Testis (tissue), 3 donors: ENCODE data around the gene ANO6. TPM values are rescaled to one million over a fixed set of nuclear protein-coding genes. Genes with fewer than 3 reads are reported as not detected.

Source experiments
- DNase-seq: peaks from one replicate; pipeline ENCODE4 v3.0.0-alpha.2; 2019
- H3K27ac ChIP-seq, 2 donors: fragments of 200-600 bp; sonication (generic); one replicate each; pipeline ENCODE4 v1.5.1; 2019
- H3K27me3 ChIP-seq: fragments of 200-600 bp; sonication (generic); one replicate; pipeline ENCODE4 v1.5.1; 2019
- H3K36me3 ChIP-seq: fragments of 200-600 bp; sonication (generic); one replicate; pipeline ENCODE4 v1.5.1; 2017; ENCODE audit warnings: low read depth; ENCODE audit errors: missing control alignments
- H3K4me1 ChIP-seq: fragments of 200-600 bp; sonication (generic); one replicate; pipeline ENCODE4 v1.5.1; 2019
- H3K4me3 ChIP-seq, 2 donors: fragments of 200-600 bp; sonication (generic); one replicate each; pipeline ENCODE4 v1.5.1; 2017 to 2019
- H3K9me3 ChIP-seq: fragments of 200-600 bp; sonication (generic); one replicate; pipeline ENCODE4 v1.5.1; 2017
- POLR2A ChIP-seq: fragments of 450-650 bp; IDR thresholded peaks from one replicate; pipeline ENCODE4 v1.6.1; 2017; ENCODE audit warnings: antibody characterized with exemption, mild to moderate bottlenecking, moderate library complexity
- WGBS, 2 donors: methylation state at CpG; one replicate each; pipeline ENCODE4 v1.1.5; 2018; 5-methylcytosine and 5-hydroxymethylcytosine counted together
- intact Hi-C: fragments of 100-400 bp; cut with DNase I; formaldehyde crosslinking; loops from one replicate; pipeline ENCODE4 v1.15.1; 2023; ENCODE audit warnings: low total_unique reads
- polyA plus RNA-seq: library from polyadenylated mRNA; stranded (reverse); fragments of 350-450 nt; fragmentation: Illumina TruSeq; extraction: RNeasy Lipid Tissue Mini Kit (QIAGEN cat#74804); gene quantifications from one replicate; pipeline ENCODE4 v1.2.3, GENCODE V29; 2014; ENCODE audit warnings: low read depth, low replicate concordance; ENCODE audit not compliant: insufficient read depth
- total RNA-seq, 2 donors: library from RNA; depleted of rRNA; stranded (reverse); fragments of >200 nt; gene quantifications; one replicate each; pipeline ENCODE4 v1.2.3, GENCODE V29; 2016
- TF ChIP-seq, protein P1 (sequence below), 3 experiments: fragments of 450-650 bp in 2 of 3; fragments of 200-600 bp in 1 of 3; sonication (generic) in 1 of 3; IDR thresholded peaks; one replicate each; pipeline ENCODE4 v1.5.1; 2016 to 2019; ENCODE audit warnings: antibody characterized with exemption in 3 of 3, mild to moderate bottlenecking in 2 of 3, moderate library complexity in 1 of 3

Gene ANO6
- total and polyA plus RNA-seq, 3 donors from 2014 or later, result 33.1 to 75.7 (median 58.0) TPM

DNA sequence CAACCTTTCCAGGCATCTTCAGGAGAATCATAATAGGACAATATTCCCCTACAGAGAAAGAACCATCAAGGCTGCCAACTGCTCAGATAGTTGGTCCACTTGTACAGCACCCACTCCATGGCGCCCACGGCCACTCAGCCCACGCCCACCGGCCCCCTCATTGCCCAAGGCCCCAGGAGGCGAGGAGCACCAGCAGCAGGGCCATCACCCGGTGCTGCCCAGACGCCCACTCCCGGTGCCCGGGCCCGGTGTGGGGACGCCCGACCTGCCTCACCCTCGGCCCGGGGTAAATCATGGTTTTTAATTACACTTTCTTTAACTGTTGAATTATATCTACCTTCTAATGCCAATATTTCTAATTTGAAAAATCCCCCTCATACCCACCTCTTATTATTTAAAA, 41.3 kb upstream of the ANO6 start:
- Histone ChIP-seq H3K27ac (no peak overlapping the region), H3K27me3 (no peaks in the 10 kb centered on the region), H3K4me3 (no peak overlapping the region), H3K9me3 (no peaks in the 10 kb centered on the region), H3K4me1 (no peaks in the 10 kb centered on the region), H3K36me3 (no peaks in the 10 kb centered on the region)
- 96 to 98% methylated on average over 13 to 14 of the region's 14 CpGs for WGBS, 2 donors
- no peak for DNase-seq
- no peak for TF ChIP-seq POLR2A
- TF ChIP-seq, protein P1, sequence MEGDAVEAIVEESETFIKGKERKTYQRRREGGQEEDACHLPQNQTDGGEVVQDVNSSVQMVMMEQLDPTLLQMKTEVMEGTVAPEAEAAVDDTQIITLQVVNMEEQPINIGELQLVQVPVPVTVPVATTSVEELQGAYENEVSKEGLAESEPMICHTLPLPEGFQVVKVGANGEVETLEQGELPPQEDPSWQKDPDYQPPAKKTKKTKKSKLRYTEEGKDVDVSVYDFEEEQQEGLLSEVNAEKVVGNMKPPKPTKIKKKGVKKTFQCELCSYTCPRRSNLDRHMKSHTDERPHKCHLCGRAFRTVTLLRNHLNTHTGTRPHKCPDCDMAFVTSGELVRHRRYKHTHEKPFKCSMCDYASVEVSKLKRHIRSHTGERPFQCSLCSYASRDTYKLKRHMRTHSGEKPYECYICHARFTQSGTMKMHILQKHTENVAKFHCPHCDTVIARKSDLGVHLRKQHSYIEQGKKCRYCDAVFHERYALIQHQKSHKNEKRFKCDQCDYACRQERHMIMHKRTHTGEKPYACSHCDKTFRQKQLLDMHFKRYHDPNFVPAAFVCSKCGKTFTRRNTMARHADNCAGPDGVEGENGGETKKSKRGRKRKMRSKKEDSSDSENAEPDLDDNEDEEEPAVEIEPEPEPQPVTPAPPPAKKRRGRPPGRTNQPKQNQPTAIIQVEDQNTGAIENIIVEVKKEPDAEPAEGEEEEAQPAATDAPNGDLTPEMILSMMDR (IDR thresholded peaks at IDR 0.05), result no peak
- intact Hi-C loops, result no loop called here

DNA sequence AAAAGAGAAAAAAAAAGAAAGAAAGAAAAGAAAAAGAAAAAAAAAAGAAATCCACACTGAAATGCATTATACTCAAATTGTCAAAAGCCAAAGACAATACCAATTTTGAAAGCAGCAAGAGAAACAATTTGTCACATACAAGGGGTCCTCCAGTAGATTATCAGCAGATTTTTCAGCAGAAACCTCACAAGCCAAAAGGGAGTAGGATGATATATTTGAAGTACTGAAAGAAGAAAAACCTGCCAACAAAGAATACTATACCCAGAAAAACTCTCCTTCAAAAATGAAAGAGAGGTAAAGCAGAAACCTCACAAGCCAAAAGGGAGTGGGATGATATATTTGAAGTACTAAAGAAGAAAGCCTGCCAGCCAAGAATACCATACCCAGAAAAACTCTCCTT, 37.1 kb upstream of the ANO6 start:
- no peaks in the 10 kb centered on the region for H3K27me3 ChIP-seq
- no peak overlapping the region for H3K4me3 ChIP-seq
- no peaks in the 10 kb centered on the region for H3K36me3 ChIP-seq
- no peak for DNase-seq
- H3K4me1 ChIP-seq, result no peaks in the 10 kb centered on the region
- H3K9me3 ChIP-seq, result no peaks in the 10 kb centered on the region
- H3K27ac ChIP-seq, result no peak overlapping the region
- intact Hi-C loops, result no loop called here
- no peak for TF ChIP-seq POLR2A
- TF ChIP-seq, protein P1 (IDR thresholded peaks at IDR 0.05), result no peak

DNA sequence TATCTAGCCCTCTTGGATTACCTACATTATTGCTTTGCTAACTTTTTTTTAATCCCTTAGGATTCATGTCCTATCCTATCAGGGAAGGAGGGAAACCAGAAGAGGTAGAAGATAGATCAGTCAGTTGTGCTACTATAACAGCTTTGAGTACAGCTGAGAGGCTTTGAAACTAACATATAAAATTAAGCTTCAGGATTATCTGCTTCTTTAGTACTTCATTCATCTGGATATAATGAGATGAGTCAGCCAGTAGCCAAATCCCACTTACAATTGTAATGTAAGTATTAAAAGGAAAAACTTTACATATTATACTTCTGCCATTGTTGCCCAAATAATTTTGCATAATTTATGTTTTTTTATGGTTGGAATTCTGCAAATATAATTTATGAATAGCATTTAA, 33.4 kb upstream of the ANO6 start:
- DNase-seq, result no peak
- TF ChIP-seq, protein P1 (IDR thresholded peaks at IDR 0.05), result no peak
- no peak for TF ChIP-seq POLR2A
- no peaks in the 10 kb centered on the region for H3K9me3 ChIP-seq
- no peaks in the 10 kb centered on the region for H3K27me3 ChIP-seq
- intact Hi-C loops, result no loop called here
- H3K4me1 ChIP-seq, result no peaks in the 10 kb centered on the region
- no peak overlapping the region for H3K4me3 ChIP-seq
- no peak overlapping the region for H3K27ac ChIP-seq
- no peaks in the 10 kb centered on the region for H3K36me3 ChIP-seq

DNA sequence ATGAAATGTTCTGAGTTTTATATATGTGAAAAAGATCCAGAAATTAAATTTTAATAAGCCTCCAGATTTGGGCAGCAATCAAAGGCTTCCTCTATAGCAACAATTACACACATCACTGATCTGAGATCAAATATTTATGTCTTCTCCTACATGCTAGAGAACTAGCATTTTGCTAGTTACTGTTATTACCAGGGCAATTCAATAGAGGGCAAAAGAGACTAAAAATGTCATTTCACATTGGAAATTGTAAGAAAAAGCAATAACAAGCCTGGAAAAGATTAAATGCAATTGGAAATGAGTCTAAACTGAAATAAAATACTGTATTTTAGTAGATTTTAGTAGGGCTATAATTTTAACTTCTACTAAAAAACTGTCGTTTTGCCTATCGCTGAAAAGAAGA, 32.6 kb upstream of the ANO6 start:
- no peaks in the 10 kb centered on the region for H3K4me1 ChIP-seq
- no peaks in the 10 kb centered on the region for H3K27me3 ChIP-seq
- 47 to 65% methylated on average over 2 of the region's 2 CpGs for WGBS, 2 donors
- DNase-seq, result no peak
- H3K9me3 ChIP-seq, result no peaks in the 10 kb centered on the region
- no peak overlapping the region for H3K27ac ChIP-seq
- H3K4me3 ChIP-seq, result no peak overlapping the region
- H3K36me3 ChIP-seq, result no peaks in the 10 kb centered on the region
- intact Hi-C loops, result no loop called here
- TF ChIP-seq, protein P1 (IDR thresholded peaks at IDR 0.05), result peak in 2 of 3 experiments; percentile 7 to 39
- TF ChIP-seq POLR2A, result no peak

DNA sequence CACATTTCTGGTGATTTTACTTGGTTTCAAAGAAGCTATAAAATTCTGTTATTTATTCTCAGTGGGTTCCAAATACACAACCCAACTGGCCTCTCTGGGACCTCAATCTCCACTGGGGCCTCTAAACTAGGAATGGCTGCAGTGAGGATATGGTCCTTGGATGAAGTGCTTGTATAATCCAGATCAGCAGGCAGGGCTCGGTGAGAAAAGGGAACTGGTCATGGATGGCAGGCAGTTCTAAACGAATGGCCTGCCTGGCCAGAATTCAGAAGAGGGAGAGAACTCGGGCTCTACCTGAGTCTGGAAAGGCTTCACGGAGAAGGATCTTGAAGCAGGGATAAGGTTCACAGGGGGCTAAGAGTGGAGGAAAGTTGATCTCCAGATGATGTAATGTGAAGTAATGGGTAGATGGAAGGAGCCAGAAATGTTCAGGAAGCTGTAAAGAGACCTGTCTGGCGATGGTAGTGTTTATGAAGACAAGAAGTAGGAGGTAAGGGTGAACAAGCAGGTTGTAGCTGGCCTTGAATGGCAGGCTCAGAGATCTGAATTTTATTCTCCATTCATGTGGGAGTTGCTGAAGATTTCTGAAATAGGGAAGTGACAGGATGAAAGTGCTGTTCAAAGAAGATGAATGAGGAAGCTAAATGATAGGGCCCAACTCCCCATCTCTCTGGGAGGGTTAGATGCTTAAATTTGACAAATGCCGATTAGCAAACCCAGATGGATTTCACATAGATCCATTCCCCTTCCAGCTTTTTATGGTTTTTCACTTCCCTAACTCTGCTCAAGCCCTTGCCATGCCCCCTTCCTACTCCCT, 31.5 kb upstream of the ANO6 start:
- H3K27me3 ChIP-seq, result no peaks in the 10 kb centered on the region
- no peak overlapping the region for H3K4me3 ChIP-seq
- no peak for DNase-seq
- WGBS, 2 donors, result 82 to 89% methylated on average over 6 of the region's 6 CpGs
- H3K36me3 ChIP-seq, result no peaks in the 10 kb centered on the region
- no peaks in the 10 kb centered on the region for H3K4me1 ChIP-seq
- intact Hi-C loops, result no loop called here
- no peak for TF ChIP-seq POLR2A
- TF ChIP-seq, protein P1 (IDR thresholded peaks at IDR 0.05), result no peak
- no peaks in the 10 kb centered on the region for H3K9me3 ChIP-seq
- no peak overlapping the region for H3K27ac ChIP-seq
